Activated T-cell treated with anti-CD3 and anti-CD28 coated beads for 48 hours (primary cell): ENCODE data around the gene ZNF222.

Experiments
- DNase-seq: peaks from one replicate; pipeline ENCODE4 v3.0.0-alpha.2; 2020; ENCODE audit warnings: low read depth

The ZNF222 gene

DNA sequence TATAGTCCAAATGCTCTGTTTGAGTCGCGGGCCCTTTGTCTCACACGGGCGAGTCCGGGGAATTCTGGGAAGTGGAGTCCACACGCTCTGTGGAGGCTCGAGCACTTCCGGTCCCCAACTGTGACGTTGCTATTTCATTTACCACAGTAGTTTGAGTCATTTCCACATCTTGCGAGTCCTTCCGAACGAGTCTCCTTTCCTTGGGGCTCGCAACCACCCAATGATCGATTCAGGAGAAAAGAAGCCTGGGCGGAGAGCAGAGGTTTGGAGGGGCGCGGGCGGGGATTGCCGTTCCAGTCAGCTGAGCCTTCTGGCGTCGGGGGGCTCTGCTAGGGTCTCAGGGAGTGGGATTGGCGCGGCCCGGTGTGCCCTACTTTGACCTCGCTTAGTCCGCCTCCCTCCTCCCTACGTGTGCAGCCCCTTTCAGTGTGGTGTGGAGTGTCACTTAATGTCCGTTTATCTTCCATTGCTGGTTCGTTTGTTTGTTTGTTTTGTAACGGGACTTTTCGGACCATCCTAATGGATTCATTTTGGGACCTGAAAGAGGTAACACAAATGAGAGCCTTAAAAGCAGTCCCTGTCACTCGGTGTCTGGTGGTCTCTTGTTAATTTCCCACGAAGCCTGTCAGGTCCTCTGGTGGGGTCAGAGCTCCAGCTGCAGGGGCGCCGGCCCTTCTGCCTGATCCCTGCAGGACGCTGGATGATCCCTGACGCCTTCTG is at the start of gene ZNF222:
TSS of gene ZNF222 (plus strand) at position 163 of the 720 bp plus-strand sequence. CDS start at position 221, 58 bp downstream.
- DNase-seq, result peak; percentile 64

- no peak for DNase-seq
These were observed 48.4 kb upstream of the ZNF222 start for GRCh38 chr19:43976732-43977131.

DNA sequence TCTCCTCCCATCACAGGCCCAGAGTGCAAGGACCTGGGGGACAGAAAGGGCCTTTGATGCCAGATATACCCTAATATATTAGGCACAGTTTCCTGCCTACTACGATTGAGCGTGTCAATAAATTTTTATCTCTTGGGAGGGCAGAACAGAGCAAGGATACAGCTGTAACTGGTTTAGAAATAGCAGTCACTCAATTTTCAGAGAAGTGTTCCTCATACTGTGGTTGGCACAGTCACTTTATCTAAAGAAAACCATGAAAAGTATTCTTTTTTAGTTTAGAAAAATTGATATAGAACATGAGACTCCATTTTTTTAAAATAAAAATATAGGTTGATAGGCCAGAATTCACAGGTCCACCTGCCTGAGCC is 41.7 kb upstream of the ZNF222 start:
- no peak for DNase-seq

DNA sequence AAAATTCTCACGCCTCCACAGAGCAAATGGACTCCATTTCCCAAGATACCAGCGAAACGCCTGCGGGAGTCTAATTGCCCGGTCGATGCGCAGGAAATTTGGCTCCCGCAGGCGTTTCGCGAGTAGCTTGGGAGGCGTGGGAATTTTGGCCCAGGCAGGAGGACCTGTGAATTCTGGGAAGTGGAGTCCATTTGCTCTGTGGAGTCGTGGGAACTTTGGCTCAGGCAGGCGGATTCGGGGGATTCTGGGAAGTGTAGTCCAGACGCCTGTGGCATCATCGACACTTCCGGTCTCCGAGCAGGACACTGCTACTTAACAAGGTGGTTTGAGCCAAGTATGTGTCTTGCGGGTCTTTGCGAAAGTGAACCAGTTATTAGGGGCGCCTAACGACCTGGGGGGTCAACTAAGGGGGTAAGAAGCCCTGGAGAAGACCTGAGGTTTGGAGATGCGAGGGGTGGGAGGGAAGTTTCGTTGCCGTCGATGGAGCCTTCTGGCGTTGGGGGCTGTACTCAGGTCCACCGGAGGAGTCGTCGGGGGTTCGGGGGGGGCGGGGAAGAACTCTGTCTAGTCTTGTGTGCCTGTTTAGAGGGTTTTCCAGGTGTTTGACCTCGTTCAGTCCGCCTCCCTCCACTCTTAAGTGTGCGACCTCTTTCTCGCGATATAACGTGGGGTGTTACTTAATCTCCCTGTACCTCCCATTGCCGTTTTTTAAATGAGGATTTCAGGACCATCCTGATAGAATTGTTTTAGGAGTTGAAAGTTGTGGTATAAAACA is 41.1 kb upstream of the ZNF222 start, which contains the start of gene ZNF155:
TSS of gene ZNF155 (plus strand) at position 277 of the 775 bp plus-strand sequence. CDS start 4,356 bp downstream, outside the sequence.
- DNase-seq, result peak; percentile 58

DNA sequence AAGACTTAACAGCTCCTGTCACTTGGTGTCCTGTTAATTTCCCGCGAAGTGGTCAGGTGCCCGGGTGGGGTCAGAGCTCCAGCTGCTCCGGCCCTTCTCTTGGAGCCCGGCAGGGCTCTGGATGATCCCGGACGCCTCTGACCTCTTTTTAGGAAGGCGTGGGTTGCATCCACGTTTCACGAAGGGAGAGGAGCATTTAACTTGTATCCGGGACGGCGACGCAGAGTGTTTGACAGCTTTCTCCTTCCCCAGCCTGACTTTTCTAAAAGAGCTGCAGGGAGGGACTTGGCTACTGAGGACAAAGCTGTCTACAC is 40.5 kb upstream of the ZNF222 start:
- no peak for DNase-seq

- DNase-seq, result no peak
These were observed 27.4 kb upstream of the ZNF222 start for GRCh38 chr19:43997631-43998290.

DNA sequence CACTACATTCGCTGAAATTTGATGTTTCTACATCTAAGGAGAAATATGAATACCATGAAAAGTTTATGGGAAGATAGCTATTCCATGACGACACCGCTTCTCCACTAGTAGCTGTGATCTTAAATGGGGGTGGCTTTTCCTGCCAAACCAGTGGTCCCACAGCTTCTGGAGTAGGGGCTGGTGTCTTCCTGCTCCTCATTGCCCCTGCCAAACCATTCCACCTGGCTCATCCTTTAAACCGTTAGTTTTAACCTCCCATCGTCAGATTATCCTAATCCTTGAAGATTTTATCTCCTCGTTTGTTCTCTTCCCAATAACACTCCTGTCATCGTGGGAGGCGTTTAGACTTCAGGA is 23.0 kb upstream of the ZNF222 start:
- DNase-seq, result no peak

DNA sequence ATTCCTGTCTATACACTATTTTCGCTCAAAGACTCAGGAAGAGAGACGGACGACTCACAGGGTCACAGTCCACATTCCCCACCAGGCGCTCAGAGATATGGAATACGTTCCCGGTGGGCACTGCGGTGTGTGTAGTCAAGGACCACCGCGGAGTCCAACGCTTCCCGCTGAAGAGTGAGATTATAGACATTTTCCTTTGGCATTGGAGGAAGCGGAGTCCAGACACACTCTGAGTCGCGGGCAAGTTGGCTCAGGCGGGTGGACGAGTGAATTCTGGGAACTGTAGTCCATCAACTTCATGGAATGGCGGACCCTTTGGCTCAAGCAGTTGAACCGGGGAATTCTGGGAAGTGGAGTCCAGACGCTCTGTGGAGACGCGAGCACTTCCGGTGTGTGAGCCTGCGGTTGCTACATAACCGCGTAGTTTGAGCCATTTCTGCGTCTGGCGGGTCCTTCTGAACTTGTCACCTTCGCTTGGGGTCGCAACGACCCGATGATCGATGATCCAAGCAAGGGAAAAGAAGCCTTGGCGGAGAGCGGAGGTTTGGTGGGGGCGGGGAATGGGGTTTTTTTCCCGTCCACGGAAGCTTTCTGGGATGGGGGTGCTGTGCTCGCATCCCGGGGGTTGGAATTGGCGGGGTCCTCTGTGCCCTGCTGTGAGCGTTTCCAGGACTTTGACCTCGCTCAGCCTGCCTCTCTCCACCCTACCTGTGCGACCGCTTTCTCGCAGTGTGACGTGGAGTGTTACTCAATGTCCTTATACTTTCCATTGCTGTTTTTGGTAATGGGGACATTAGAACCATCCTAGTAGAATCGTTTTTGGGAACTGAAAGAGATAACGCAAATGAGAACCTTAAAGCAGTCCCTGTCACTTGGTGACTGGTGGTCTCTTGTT is 22.4 kb upstream of the ZNF222 start, which contains the start of gene ZNF230:
TSS of gene ZNF230 (plus strand) at position 392 of the 895 bp plus-strand sequence. CDS start 4,122 bp downstream, outside the sequence.
- peak; percentile 70 for DNase-seq

GRCh38 chr19:44003461-44004009 is 21.6 kb upstream of the ZNF222 start:
- no peak for DNase-seq

GRCh38 chr19:44005973-44006372 is 19.2 kb upstream of the ZNF222 start:
- no peak for DNase-seq

DNA sequence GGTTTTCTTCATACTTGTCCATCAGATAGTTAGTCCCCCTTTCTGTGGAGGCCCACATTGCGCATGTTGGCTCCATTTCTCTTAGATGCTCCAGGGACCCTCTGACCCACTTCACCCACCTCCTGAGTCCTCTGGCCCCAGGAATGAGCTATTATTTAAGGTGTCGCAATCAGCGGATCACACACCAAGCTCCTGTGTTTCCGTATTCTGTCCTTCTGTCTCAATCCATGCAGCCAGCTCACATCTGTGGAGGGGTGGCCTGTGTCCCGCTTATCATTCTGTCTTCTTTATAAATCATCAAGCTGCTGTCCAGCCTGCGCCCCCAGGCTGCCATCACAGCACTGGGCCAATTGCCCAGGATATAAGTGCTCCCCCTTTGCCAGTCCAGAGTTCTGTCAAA is 17.7 kb upstream of the ZNF222 start:
- DNase-seq, result no peak

DNA sequence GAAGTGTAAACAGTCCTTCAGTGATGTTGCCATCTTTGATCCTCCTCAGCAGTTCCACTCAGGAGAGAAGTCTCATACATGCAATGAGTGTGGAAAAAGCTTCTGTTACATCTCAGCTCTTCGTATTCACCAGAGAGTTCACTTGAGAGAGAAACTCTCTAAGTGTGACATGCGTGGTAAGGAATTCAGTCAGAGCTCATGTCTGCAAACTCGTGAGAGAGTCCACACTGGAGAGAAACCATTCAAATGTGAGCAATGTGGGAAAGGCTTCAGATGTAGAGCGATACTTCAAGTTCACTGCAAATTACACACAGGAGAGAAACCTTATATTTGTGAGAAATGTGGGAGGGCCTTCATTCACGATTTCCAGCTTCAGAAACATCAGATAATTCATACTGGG is 14.7 kb upstream of the ZNF222 start:
- no peak for DNase-seq

- DNase-seq, result no peak
These were observed 5.7 kb upstream of the ZNF222 start for GRCh38 chr19:44019498-44019897.

GRCh38 chr19:44021221-44021620 is 4.0 kb upstream of the ZNF222 start:
- no peak for DNase-seq

- DNase-seq, result no peak
These were observed 321 bp upstream of the ZNF222 start for GRCh38 chr19:44024900-44025216.

- no peak for DNase-seq
These were observed 1.4 kb downstream of the ZNF222 start for GRCh38 chr19:44026622-44027021.

- DNase-seq, result no peak
These were observed 6.9 kb downstream of the ZNF222 start for GRCh38 chr19:44032001-44032610.

DNA sequence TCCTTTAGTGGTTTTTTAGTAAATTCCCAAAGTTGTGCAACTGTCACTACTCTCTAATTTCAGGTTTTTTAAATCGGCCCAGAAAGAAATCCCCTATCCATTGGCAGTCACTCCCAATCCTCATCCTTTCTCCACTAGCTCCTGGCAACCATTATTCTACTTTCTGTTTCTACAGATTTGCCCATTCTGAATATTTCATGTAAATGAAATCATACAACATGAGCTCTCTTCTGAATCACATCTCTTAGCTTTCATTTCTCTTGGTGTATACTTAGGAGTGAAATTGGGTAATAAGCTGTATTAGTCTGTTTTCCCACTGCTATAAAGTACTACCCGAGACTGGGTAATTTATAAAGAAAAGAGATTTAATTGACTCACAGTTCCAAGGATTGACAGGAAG is 17.0 kb downstream of the ZNF222 start:
- no peak for DNase-seq

- no peak for DNase-seq
These were observed 25.8 kb downstream of the ZNF222 start for GRCh38 chr19:44050740-44051649.
